ENCODE measurements around the gene GRIK3.

- TF ChIP-seq YY1 (IDR thresholded peaks at IDR 0.05; ENCODE audit: low read depth, low read length) (no peak), PHF8 (conservative IDR thresholded peaks at IDR 0.05; ENCODE audit: low read depth, low read length) (no peak), CHD7 (IDR thresholded peaks at IDR 0.05; ENCODE audit: insufficient replicate concordance, low read length) (no peak), SUZ12 (IDR thresholded peaks at IDR 0.05; ENCODE audit: low read length) (no peak), EP300 (IDR thresholded peaks at IDR 0.05; ENCODE audit: borderline replicate concordance in 1 of 2, low read depth in 2 of 2, low read length in 2 of 2) (no peak), SP1 (IDR thresholded peaks at IDR 0.05; ENCODE audit: low read depth, low read length) (no peak)
Observed at GRCh38 chr1:36986241-36986985, 47.9 kb downstream of the GRIK3 start.
